Endothelial cell of umbilical vein (primary cell): Measurements from ENCODE around the gene CFAP126. TPM values are rescaled to one million over a fixed set of nuclear protein-coding genes. Genes with fewer than 3 reads are reported as not detected.

ENCODE experiments used
- BruUV-seq: library from RNA; stranded (reverse); fragments of 400-500 nt; replicated peaks from 2 replicates; lab custom pipeline; 2021; lab: Mats Ljungman, UMichigan
- CTCF ChIA-PET: fragments of 300-600, 350-600 bp; sonication (Branson Sonifier 250); formaldehyde crosslinking; loops from one replicate; lab custom pipeline; 2021; ENCODE audit warnings: antibody characterized with exemption, inconsistent platforms; lab: Charles Lee
- POLR2A ChIA-PET: fragments of 300-600, 350-600 bp; sonication (Branson Sonifier 250); formaldehyde crosslinking; loops from one replicate; lab custom pipeline; 2021; ENCODE audit warnings: antibody characterized with exemption, inconsistent platforms; lab: Charles Lee
- DNase-seq: peaks from one replicate; pipeline ENCODE4 v3.0.0-alpha.2; 2011; ENCODE audit warnings: low read depth, low spot score
- FAIRE-seq: peaks from 2 replicates; lab custom pipeline; 2011; peaks lifted over from hg19 to GRCh38; lab: Jason Lieb, UNC
- H2AFZ ChIP-seq: 2 replicates; pipeline ENCODE4 v1.6.0; 2012; ENCODE audit warnings: low read depth, low read length, control low read depth, inconsistent platforms
- H3K27ac ChIP-seq: 2 replicates; pipeline ENCODE4 v1.5.1; 2011; ENCODE audit warnings: low read depth, mild to moderate bottlenecking, control low read depth, low read length, moderate library complexity; ENCODE audit not compliant: insufficient read depth
- H3K27me3 ChIP-seq, 2 experiments: 2 replicates each; pipeline versions ENCODE4 v1.6.0 to v1.6.1; 2011; ENCODE audit warnings: low read length in 2 of 2, mixed read lengths in 1 of 2; ENCODE audit not compliant: control insufficient read depth in 2 of 2, insufficient read depth in 2 of 2
- H3K36me3 ChIP-seq, 2 experiments: 2 replicates in 1 of 2; 3 replicates in 1 of 2; pipeline ENCODE4 v1.5.1; 2011; ENCODE audit warnings: low read length in 2 of 2, mild to moderate bottlenecking in 1 of 2, moderate library complexity in 1 of 2; ENCODE audit not compliant: control insufficient read depth in 2 of 2, insufficient read depth in 2 of 2; ENCODE audit errors: extremely low read depth in 1 of 2
- H3K4me1 ChIP-seq: 3 replicates; pipeline ENCODE4 v1.5.1; 2011; ENCODE audit warnings: mild to moderate bottlenecking, low read length; ENCODE audit not compliant: control insufficient read depth, insufficient read depth; ENCODE audit errors: extremely low read depth
- H3K4me2 ChIP-seq: 2 replicates; pipeline ENCODE4 v1.6.1; 2011; ENCODE audit warnings: low read length, control low read depth, mixed read lengths; ENCODE audit not compliant: insufficient read depth
- H3K4me3 ChIP-seq, 3 experiments: fragments of 200-600 bp in 1 of 3; sonication (generic), shearing (Covaris generic) in 1 of 3; replicated peaks in 1 of 3; 2 replicates each; pipeline ENCODE4 v1.5.1; 2011 to 2016; ENCODE audit warnings: control low read depth in 3 of 3, low read length in 3 of 3, mild to moderate bottlenecking in 2 of 3, inconsistent platforms in 1 of 3, low read depth in 1 of 3, moderate library complexity in 1 of 3; ENCODE audit not compliant: insufficient read depth in 1 of 3
- H3K79me2 ChIP-seq: 2 replicates; pipeline ENCODE4 v1.6.0; 2012; ENCODE audit warnings: low read length, inconsistent platforms; ENCODE audit not compliant: control insufficient read depth, insufficient read depth
- H3K9ac ChIP-seq: replicated peaks from 2 replicates; pipeline ENCODE3; 2011; ENCODE audit warnings: low read length, control low read depth; ENCODE audit not compliant: insufficient read depth; ENCODE audit errors: extremely low read depth
- H3K9me1 ChIP-seq: replicated peaks from 3 replicates; pipeline ENCODE4 v1.6.0; 2011; ENCODE audit warnings: mild to moderate bottlenecking, low read length; ENCODE audit not compliant: control insufficient read depth, insufficient read depth; ENCODE audit errors: extremely low read depth
- H3K9me3 ChIP-seq: replicated peaks from 2 replicates; pipeline ENCODE4 v1.5.1; 2012; ENCODE audit warnings: low read length, inconsistent platforms; ENCODE audit not compliant: control insufficient read depth, insufficient read depth
- H4K20me1 ChIP-seq: replicated peaks from 2 replicates; pipeline ENCODE3; 2011; ENCODE audit warnings: mild to moderate bottlenecking, low read length; ENCODE audit not compliant: control insufficient read depth, insufficient read depth; ENCODE audit errors: extremely low read depth
- EZH2 ChIP-seq: IDR thresholded peaks from 2 replicates; pipeline ENCODE4 v1.6.1; 2012; ENCODE audit warnings: borderline replicate concordance, low read depth, mild to moderate bottlenecking, moderate library complexity, low read length, inconsistent platforms; ENCODE audit not compliant: severe bottlenecking
- GATA2 ChIP-seq: IDR thresholded peaks from 2 replicates; pipeline ENCODE4 v1.7.0; 2011; ENCODE audit warnings: low read depth, mild to moderate bottlenecking, moderate library complexity, mixed read lengths, low read length; ENCODE audit not compliant: insufficient read length, insufficient read depth
- dilution Hi-C: fragments of 300-500 bp; cut with MboI; formaldehyde crosslinking; loops from one replicate; pipeline ENCODE4 v1.15.0; 2019; ENCODE audit warnings: low sequenced_read_pairs; ENCODE audit not compliant: extremely low pct_ligation_motif_present
- intact Hi-C: fragments of 100-400 bp; cut with micrococcal nuclease; formaldehyde crosslinking; loops from one replicate; pipeline ENCODE4 v1.10.0; 2022
- polyA plus RNA-seq, 4 experiments: library from polyadenylated mRNA; depleted of rRNA in 3 of 4; stranded (reverse) in 3 of 4; unstranded in 1 of 4; fragments of >200 nt; gene quantifications; 2 replicates each; pipeline versions ENCODE4 v1.2.1 to v1.2.3, GENCODE V29; 2011 to 2012; ENCODE audit warnings: missing spikeins in 1 of 4
- total RNA-seq: library from RNA; stranded (reverse); gene quantifications from 2 replicates; pipeline ENCODE4 v1.2.3, GENCODE V29; 2021

The CFAP126 gene
- total and polyA plus RNA-seq, 2 donors (not counting 3 experiments of a cell fraction or from before 2014, with no cell fraction given) = not detected

- no peak overlapping the region for H3K9ac ChIP-seq
- H3K27me3 ChIP-seq = no peaks in the 10 kb centered on the region
- no peak overlapping the region for H3K27ac ChIP-seq
- no TSS peak for BruUV-seq
- H2AFZ ChIP-seq = no peak overlapping the region
- DNase-seq = no peak
- POLR2A ChIA-PET = no interaction called here
- H3K4me2 ChIP-seq = no peak overlapping the region
- TF ChIP-seq EZH2 = no peak
- H3K4me3 ChIP-seq = no peak overlapping the region
- intact Hi-C loops = no loop called here
- no peaks in the 10 kb centered on the region for H3K9me3 ChIP-seq
- no peaks in the 10 kb centered on the region for H4K20me1 ChIP-seq
- no peaks in the 10 kb centered on the region for H3K4me1 ChIP-seq
- H3K79me2 ChIP-seq = no peaks in the 10 kb centered on the region
- H3K9me1 ChIP-seq = no peaks in the 10 kb centered on the region
- dilution Hi-C loops = no loop called here
- H3K36me3 ChIP-seq = peaks cover 3 to 6% of the 10 kb centered on the region in 2 experiments
- FAIRE-seq = no peak
- CTCF ChIA-PET = no interaction called here
These were observed 24.9 kb downstream of the CFAP126 start for GRCh38 chr1:161342821-161343220.

GRCh38 chr1:161342177-161342576, 25.5 kb downstream of the CFAP126 start:
- H2AFZ ChIP-seq = no peak overlapping the region
- POLR2A ChIA-PET = no interaction called here
- H3K36me3 ChIP-seq = peaks cover 3 to 8% of the 10 kb centered on the region in 2 experiments
- H3K4me3 ChIP-seq = no peak overlapping the region
- no peak overlapping the region for H3K27ac ChIP-seq
- no peaks in the 10 kb centered on the region for H3K9me3 ChIP-seq
- no peaks in the 10 kb centered on the region for H4K20me1 ChIP-seq
- no peaks in the 10 kb centered on the region for H3K27me3 ChIP-seq
- CTCF ChIA-PET = interaction anchor here (0.7 kb wide), 1 partner anchor 55 kb away, joined by 3 read pairs; no protein-coding TSS in a partner anchor
- H3K4me2 ChIP-seq = no peak overlapping the region
- TF ChIP-seq GATA2 = no peak
- no peak overlapping the region for H3K9ac ChIP-seq
- dilution Hi-C loops = no loop called here
- no peaks in the 10 kb centered on the region for H3K4me1 ChIP-seq
- no peaks in the 10 kb centered on the region for H3K79me2 ChIP-seq
- intact Hi-C loops = no loop called here
- no peak for DNase-seq
- H3K9me1 ChIP-seq = no peaks in the 10 kb centered on the region
- no peak for FAIRE-seq
- BruUV-seq = no TSS peak
